GM19351 (cell line): ENCODE results near the gene MAP6.

Experiments used
- ATAC-seq: cut with Tn5 transposase; IDR thresholded peaks from one replicate; pipeline ENCODE4 v1.9.1; 2021; ENCODE audit warnings: mild to moderate bottlenecking, moderate library complexity; ENCODE audit not compliant: unreplicated experiment

MAP6 gene

GRCh38 chr11:75632450-75632849 lies 36.4 kb downstream of the MAP6 start:
- no peak for ATAC-seq

- no peak for ATAC-seq
Observed at GRCh38 chr11:75631086-75631730, 37.6 kb downstream of the MAP6 start.

- no peak for ATAC-seq
Observed at GRCh38 chr11:75627906-75628668, 40.8 kb downstream of the MAP6 start.

- no peak for ATAC-seq
Observed at GRCh38 chr11:75626889-75627529, 41.8 kb downstream of the MAP6 start.

- ATAC-seq: no peak
Observed at GRCh38 chr11:75625991-75626888, 42.6 kb downstream of the MAP6 start.

- no peak for ATAC-seq
Observed at GRCh38 chr11:75625021-75625420, 43.8 kb downstream of the MAP6 start.

GRCh38 chr11:75616281-75616680 lies 52.6 kb downstream of the MAP6 start:
- ATAC-seq: no peak

GRCh38 chr11:75615751-75616150 lies 53.1 kb downstream of the MAP6 start:
- no peak for ATAC-seq

GRCh38 chr11:75611823-75612222 lies 57.0 kb downstream of the MAP6 start:
- no peak for ATAC-seq

- ATAC-seq: no peak
Observed at GRCh38 chr11:75606099-75606498, 62.7 kb downstream of the MAP6 start.

- ATAC-seq: no peak
Observed at GRCh38 chr11:75603791-75604736, 64.8 kb downstream of the MAP6 start.

- ATAC-seq: no peak
Observed at GRCh38 chr11:75602951-75603350, 65.9 kb downstream of the MAP6 start.

GRCh38 chr11:75601494-75601893 lies 67.3 kb downstream of the MAP6 start:
- no peak for ATAC-seq

GRCh38 chr11:75600356-75600755 lies 68.5 kb downstream of the MAP6 start:
- no peak for ATAC-seq

- ATAC-seq: no peak
Observed at GRCh38 chr11:75598900-75599299, 69.9 kb downstream of the MAP6 start.

GRCh38 chr11:75598264-75598663 lies 70.6 kb downstream of the MAP6 start:
- ATAC-seq: no peak

- no peak for ATAC-seq
Observed at GRCh38 chr11:75597636-75598035, 71.2 kb downstream of the MAP6 start.

GRCh38 chr11:75596914-75597313 lies 71.9 kb downstream of the MAP6 start:
- ATAC-seq: no peak

GRCh38 chr11:75595429-75595828 lies 73.4 kb downstream of the MAP6 start:
- no peak for ATAC-seq

- no peak for ATAC-seq
Observed at GRCh38 chr11:75594211-75594610, 74.6 kb downstream of the MAP6 start.
